ENCODE measurements around the gene CAMSAP2.

DNA sequence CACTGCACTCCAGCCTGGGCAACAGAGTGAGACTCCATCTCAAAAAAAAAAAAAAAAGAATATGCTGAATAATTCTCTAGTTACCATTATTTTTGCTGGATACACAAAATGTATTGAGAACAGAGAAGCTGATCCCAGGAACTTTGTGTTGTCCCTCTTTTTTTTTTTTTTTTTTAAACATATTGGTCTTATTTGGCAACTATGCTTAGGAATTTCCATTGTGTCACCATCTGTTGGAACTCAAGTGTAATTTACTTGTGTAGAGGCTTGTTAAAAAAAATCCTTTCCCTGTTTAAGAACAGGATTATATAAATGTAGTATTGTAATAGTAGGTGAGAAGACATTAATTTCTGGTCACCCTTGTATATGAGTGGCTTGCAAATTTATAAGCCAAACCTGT, 28.6 kb downstream of the CAMSAP2 start:
- no peak for TF ChIP-seq TAF1 (IDR thresholded peaks at IDR 0.05; ENCODE audit: low read depth, low read length)
- no peak for TF ChIP-seq CTBP2 (IDR thresholded peaks at IDR 0.05; ENCODE audit: borderline replicate concordance, insufficient read depth, insufficient read length, low read length)
- no peak for TF ChIP-seq CBX5 (IDR thresholded peaks at IDR 0.05; ENCODE audit: low read depth, low read length)
- TF ChIP-seq YY1 (IDR thresholded peaks at IDR 0.05; ENCODE audit: low read depth, low read length), result no peak
- no peak for TF ChIP-seq POLR2AphosphoS5 (IDR thresholded peaks at IDR 0.05; ENCODE audit: low read depth, low read length)
